Uterus (tissue), 4 donors: Measurements from ENCODE around the gene GALNT14. TPM values are rescaled to one million over a fixed set of nuclear protein-coding genes. Genes with fewer than 3 reads are reported as not detected.

Source experiments
- DNase-seq, 2 donors: peaks; one replicate each; pipeline ENCODE4 v3.0.0-alpha.2; 2019 to 2020
- H3K27ac ChIP-seq, 2 donors: fragments of 200-600 bp; sonication (generic); 1 replicate in 1 of 2; 2 replicates in 1 of 2; pipeline ENCODE4 v1.5.1; 2016 to 2018
- H3K27me3 ChIP-seq, 2 donors: fragments of 200-600 bp; sonication (generic); one replicate each; pipeline ENCODE4 v1.5.1; 2018 to 2019; ENCODE audit warnings: control low read depth in 1 of 2
- H3K36me3 ChIP-seq, 2 donors: fragments of 200-600 bp; sonication (generic); one replicate each; pipeline ENCODE4 v1.5.1; 2019; ENCODE audit warnings: control low read depth in 1 of 2
- H3K4me1 ChIP-seq, 2 donors: fragments of 200-600 bp; sonication (generic); one replicate each; pipeline ENCODE4 v1.5.1; 2018 to 2019; ENCODE audit warnings: control low read depth in 1 of 2
- H3K4me3 ChIP-seq, 2 donors: fragments of 200-600 bp; sonication (generic); 1 replicate in 1 of 2; 2 replicates in 1 of 2; pipeline ENCODE4 v1.5.1; 2018 to 2019; ENCODE audit warnings: mild to moderate bottlenecking in 1 of 2
- H3K9me3 ChIP-seq, 2 donors: fragments of 200-600 bp; sonication (generic); one replicate each; pipeline ENCODE4 v1.5.1; 2019; ENCODE audit warnings: control low read depth in 1 of 2
- POLR2A ChIP-seq, 2 donors: fragments of 450-650 bp; IDR thresholded peaks; one replicate each; pipeline ENCODE4 v1.6.1; 2016; ENCODE audit warnings: antibody characterized with exemption in 2 of 2, mild to moderate bottlenecking in 1 of 2, moderate library complexity in 1 of 2
- intact Hi-C: fragments of 100-400 bp; cut with DNase I; formaldehyde crosslinking; loops from one replicate; pipeline ENCODE4 v1.15.1; 2023; ENCODE audit warnings: low total_unique reads
- total RNA-seq, 4 donors: library from RNA; depleted of rRNA in 3 of 4; stranded (reverse); fragments of >200 nt in 3 of 4; gene quantifications; one replicate each; pipeline versions ENCODE4 v1.1.0 to v1.2.4, GENCODE V29; 2014 to 2023
- TF ChIP-seq, protein P1 (sequence below), 4 experiments: fragments of 200-600 bp in 2 of 4; fragments of 450-650 bp in 2 of 4; sonication (generic) in 2 of 4; IDR thresholded peaks; one replicate each; pipeline ENCODE4 v1.5.1; 2016 to 2019; ENCODE audit warnings: antibody characterized with exemption in 4 of 4, mild to moderate bottlenecking in 2 of 4, moderate library complexity in 1 of 4
- donor health status: DM: yes; HTN: yes; CAD: no.

Gene GALNT14
- total RNA-seq, 4 donors from 2014 or later = 0.58 to 4.0 TPM; not detected in 2

- Histone ChIP-seq H3K9me3 (no peaks in the 10 kb centered on the region), H3K27ac (no peak overlapping the region), H3K4me3 (no peak overlapping the region), H3K4me1 (no peaks in the 10 kb centered on the region), H3K27me3 (no peaks in the 10 kb centered on the region), H3K36me3 (no peaks in the 10 kb centered on the region)
- intact Hi-C loops = no loop called here
- DNase-seq = no peak
- TF ChIP-seq, protein P1, sequence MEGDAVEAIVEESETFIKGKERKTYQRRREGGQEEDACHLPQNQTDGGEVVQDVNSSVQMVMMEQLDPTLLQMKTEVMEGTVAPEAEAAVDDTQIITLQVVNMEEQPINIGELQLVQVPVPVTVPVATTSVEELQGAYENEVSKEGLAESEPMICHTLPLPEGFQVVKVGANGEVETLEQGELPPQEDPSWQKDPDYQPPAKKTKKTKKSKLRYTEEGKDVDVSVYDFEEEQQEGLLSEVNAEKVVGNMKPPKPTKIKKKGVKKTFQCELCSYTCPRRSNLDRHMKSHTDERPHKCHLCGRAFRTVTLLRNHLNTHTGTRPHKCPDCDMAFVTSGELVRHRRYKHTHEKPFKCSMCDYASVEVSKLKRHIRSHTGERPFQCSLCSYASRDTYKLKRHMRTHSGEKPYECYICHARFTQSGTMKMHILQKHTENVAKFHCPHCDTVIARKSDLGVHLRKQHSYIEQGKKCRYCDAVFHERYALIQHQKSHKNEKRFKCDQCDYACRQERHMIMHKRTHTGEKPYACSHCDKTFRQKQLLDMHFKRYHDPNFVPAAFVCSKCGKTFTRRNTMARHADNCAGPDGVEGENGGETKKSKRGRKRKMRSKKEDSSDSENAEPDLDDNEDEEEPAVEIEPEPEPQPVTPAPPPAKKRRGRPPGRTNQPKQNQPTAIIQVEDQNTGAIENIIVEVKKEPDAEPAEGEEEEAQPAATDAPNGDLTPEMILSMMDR (IDR thresholded peaks at IDR 0.05) = no peak
- TF ChIP-seq POLR2A (IDR thresholded peaks at IDR 0.05) = no peak
Observed at GRCh38 chr2:30883822-30884221, 254.4 kb downstream of the GALNT14 start.

DNA sequence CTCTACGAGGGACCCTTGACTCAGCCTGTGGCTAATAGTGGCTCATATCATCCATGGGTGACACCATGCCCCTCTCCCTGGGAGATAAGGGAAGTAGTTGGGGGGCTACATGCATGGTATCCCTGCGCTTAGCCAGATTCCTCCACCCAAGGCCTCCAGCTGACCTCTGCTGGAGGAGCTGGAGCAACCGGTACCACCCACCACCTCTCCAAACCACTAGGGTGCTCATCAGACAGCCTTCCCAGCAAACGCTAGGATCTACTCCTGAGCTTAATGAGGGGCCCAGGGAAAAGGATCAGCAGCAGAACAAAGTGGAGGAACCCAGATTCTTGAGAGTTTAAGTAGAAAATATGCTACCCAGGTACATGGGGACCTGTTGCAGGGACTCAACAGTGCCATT, 255.1 kb downstream of the GALNT14 start:
- TF ChIP-seq, protein P1 (IDR thresholded peaks at IDR 0.05) = no peak
- TF ChIP-seq POLR2A (IDR thresholded peaks at IDR 0.05) = no peak
- intact Hi-C loops = no loop called here
- Histone ChIP-seq H3K4me1 (no peaks in the 10 kb centered on the region), H3K27me3 (no peaks in the 10 kb centered on the region), H3K27ac (no peak overlapping the region), H3K9me3 (no peaks in the 10 kb centered on the region), H3K4me3 (no peak overlapping the region), H3K36me3 (no peaks in the 10 kb centered on the region)
- no peak for DNase-seq

- Histone ChIP-seq H3K9me3 (no peaks in the 10 kb centered on the region), H3K27ac (no peak overlapping the region), H3K27me3 (no peaks in the 10 kb centered on the region), H3K4me1 (no peaks in the 10 kb centered on the region), H3K4me3 (no peak overlapping the region), H3K36me3 (no peaks in the 10 kb centered on the region)
- no peak for DNase-seq
- intact Hi-C loops = no loop called here
- TF ChIP-seq POLR2A (IDR thresholded peaks at IDR 0.05) = no peak
- TF ChIP-seq, protein P1 (IDR thresholded peaks at IDR 0.05) = no peak
Observed at GRCh38 chr2:30880516-30880915, 257.7 kb downstream of the GALNT14 start.

GRCh38 chr2:30877833-30878232, 260.4 kb downstream of the GALNT14 start:
- H3K4me1 ChIP-seq = no peaks in the 10 kb centered on the region
- intact Hi-C loops = no loop called here
- no peaks in the 10 kb centered on the region for H3K9me3 ChIP-seq
- no peaks in the 10 kb centered on the region for H3K27me3 ChIP-seq
- DNase-seq = no peak
- no peak overlapping the region for H3K4me3 ChIP-seq
- TF ChIP-seq, protein P1 (IDR thresholded peaks at IDR 0.05) = no peak
- TF ChIP-seq POLR2A (IDR thresholded peaks at IDR 0.05) = no peak
- H3K36me3 ChIP-seq = no peaks in the 10 kb centered on the region
- no peak overlapping the region for H3K27ac ChIP-seq

GRCh38 chr2:30872797-30873196, 265.4 kb downstream of the GALNT14 start:
- intact Hi-C loops = no loop called here
- Histone ChIP-seq H3K4me3 (no peak overlapping the region), H3K4me1 (no peaks in the 10 kb centered on the region), H3K27me3 (no peaks in the 10 kb centered on the region), H3K9me3 (no peaks in the 10 kb centered on the region), H3K27ac (no peak overlapping the region), H3K36me3 (no peaks in the 10 kb centered on the region)
- no peak for DNase-seq
- TF ChIP-seq, protein P1 (IDR thresholded peaks at IDR 0.05) = no peak
- no peak for TF ChIP-seq POLR2A (IDR thresholded peaks at IDR 0.05)
